ENCODE data around the gene ZSCAN30.

The ZSCAN30 gene

DNA sequence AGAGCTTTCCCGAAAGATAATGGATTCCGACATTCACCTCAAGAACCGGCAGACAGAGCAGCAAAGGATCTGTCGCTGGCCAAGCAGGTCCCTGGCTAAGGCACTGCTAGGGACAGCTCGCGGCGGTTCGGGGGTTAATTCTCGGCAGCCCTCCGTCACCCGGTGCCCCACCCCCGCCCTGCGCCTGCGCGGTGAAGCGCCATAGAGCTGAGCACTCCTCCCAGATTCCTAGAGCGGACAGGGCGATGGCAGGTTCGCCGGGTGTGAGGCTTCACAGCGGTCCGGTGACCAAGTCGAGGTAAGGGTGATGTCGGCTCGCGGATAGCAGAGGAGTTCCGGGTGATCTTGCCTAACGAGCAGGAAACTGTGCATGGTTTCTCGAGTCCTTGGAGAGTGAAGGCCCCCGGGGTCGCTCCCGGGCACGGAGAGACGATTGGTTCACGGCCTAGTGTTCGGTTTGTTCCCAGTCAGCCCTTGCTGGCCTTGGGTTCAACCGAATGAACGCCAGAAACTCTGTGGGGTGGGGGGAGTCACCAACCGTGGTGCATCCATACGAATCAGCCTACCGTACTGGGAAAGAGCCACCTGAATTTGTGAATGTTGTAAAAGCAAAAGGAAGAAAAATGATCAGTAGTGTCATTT, at the start of gene ZSCAN30:
TSS of gene ZSCAN30 (minus strand) at position 136 of the 642 bp plus-strand sequence. CDS start 25,877 bp downstream, outside the sequence.
- peak; percentile 93 for DNase-seq

DNA sequence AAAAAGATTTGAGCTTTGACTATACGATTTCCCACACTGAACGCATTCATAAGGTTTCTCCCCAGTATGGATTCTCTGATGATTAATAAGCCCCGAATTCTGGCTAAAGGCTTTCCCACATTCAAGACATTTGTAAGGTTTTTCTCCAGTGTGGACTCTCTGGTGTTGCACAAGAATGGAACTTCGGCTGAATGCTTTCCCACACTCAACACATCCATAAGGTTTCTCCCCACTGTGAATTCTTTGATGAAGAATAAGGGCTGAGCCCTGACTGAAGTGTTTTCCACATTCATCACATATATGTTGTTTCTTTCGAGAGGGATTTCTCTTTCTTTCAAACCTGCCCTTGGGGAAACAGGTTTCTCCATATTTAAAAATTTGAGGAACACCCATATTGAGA, 47.3 kb upstream of the ZSCAN30 start:
- no peak for DNase-seq

GRCh38 chr18:35335866-35336265, 45.8 kb upstream of the ZSCAN30 start:
- DNase-seq, result no peak

- DNase-seq, result peak; percentile 23
These were observed 44.8 kb upstream of the ZSCAN30 start for GRCh38 chr18:35334821-35335220.

- DNase-seq, result no peak
These were observed 44.2 kb upstream of the ZSCAN30 start for GRCh38 chr18:35334212-35334611.

GRCh38 chr18:35331367-35332087, 41.5 kb upstream of the ZSCAN30 start:
- no peak for DNase-seq

DNA sequence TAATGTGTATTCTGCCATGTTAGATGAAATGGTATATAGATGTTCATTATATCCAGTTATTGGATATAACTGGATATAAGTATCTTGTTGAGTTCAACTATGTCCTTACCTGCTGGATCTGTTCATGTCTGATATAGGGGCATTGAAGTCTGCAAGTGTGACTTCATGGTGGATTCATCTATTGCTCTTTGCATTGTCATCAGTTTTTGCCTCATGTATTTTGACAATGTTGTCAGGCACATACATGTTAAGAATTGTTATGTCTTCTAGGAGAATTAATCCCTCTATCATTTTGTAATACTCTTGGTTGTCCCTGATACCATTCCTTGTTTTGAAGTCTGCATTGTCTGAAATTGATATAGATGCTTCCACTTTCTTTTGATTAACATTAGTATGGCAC, 38.8 kb upstream of the ZSCAN30 start:
- no peak for DNase-seq

DNA sequence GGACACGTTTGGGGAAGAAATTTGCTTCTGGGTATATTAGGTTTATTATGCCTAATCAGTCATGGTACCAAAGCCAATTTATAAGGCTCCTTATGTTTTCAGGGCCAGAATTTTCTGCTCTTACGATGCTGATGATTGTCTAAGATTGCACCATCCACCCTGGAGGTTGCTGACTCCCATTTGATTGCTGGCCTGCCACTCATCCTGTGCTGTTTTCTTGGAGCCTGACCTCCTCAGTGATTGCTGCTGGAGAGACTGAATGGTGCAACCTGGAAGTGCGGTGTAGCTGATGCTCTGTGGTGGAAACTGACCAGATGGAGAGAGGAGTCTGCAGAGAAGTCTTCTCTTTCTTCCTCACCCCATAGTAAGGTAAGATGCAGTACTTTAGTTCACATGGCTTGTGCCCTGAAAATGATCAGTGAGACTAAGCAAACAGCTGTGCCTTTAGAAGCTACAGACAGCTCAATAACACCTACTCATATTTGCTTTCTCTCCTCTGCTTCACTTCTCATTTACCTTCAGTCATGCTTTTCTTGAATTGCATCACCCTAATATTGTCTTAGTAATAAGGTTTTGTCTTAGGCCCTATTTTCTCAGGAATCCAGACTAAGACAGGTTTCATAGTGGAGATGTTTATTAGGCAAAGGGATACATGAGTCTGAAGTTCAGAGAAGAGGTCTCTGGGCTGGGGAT, 36.8 kb upstream of the ZSCAN30 start:
- no peak for DNase-seq

- peak; percentile 7 for DNase-seq
These were observed 35.1 kb upstream of the ZSCAN30 start for GRCh38 chr18:35324926-35325655.

DNA sequence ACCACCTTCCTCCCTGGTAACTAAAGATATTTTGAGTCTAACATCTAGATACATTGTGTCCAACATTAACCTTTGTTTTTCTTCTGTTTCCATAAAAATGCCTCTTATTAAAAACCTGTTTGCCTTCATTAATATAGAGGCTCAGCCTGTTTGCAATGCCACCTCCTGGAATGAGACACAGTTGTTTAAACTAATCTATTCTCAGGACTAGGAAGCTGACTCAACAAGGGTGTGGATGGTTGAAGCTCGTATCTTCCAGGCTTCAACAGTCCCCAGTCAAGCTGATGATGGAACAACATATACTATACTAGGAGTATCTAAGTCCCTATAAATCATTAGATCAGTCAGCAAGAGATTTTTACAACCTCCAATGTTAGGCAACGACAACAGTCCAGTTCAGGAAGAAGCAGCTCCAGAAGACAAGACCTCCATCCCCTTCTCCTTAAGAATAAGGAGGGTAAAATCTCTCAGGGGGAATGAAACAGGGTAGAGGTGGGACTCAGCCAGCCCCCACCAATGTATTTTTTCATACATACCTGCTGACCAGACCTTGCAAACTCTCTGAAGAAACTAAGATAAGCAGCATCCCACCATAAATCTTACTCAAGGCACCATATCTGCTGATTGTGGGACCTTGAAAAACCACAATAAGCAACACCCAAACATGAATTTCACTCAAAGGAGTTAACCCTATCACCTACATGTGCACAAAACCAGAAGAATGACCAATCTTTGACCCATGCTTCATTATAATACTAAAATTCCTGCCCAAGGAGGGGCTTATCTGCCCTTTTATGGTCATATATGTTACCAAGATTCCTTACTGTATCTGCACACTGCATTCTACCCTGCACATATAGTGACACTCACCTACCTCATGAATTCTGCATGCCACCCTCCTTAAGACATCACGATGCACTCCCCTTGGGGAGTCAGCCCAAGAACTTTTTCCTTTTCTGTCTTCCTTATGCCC, 32.7 kb upstream of the ZSCAN30 start:
- DNase-seq, result no peak

DNA sequence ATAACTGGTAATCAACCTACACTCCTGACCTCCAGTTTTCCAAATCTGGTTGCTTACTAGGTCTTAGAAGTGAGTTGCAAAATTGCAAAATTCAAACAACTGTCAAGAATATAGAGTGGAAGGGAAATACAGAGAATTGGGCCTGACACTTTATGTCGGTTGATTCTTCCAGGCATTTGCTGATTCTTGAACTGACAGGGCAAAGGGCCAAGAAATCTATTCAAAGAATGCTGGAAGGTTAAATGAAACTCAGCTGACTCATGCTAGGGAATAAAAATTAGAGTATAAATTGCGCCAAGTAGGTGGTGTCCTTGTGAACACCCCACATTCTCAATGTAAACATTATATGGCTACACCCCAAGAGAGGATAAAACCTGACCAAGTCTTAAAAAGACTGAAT, 21.5 kb upstream of the ZSCAN30 start:
- no peak for DNase-seq

GRCh38 chr18:35306588-35307250, 16.7 kb upstream of the ZSCAN30 start:
- DNase-seq, result no peak

- DNase-seq, result no peak
These were observed 13.6 kb upstream of the ZSCAN30 start for GRCh38 chr18:35303610-35304009.

- no peak for DNase-seq
These were observed 6.0 kb upstream of the ZSCAN30 start for GRCh38 chr18:35296060-35296459.

DNA sequence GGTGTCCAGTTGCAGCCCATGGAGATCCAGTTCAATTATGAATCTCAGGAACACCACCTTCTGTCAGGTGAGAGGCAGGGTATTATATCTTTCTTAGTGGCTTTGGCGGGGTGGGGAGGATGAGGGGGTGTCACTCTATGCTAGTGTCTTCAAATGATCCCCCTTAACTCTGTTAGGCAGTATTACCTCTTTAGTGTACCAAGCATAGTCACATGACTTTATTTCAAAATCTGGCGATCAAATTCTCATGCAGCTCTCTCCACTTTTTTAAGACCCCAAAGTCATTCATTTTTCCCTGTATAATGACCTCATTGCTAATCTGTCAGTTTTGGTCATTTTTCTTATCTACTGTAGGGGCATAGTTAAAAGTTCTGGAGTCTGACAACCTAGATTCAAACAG, 1.1 kb upstream of the ZSCAN30 start:
- no peak for DNase-seq

GRCh38 chr18:35289727-35290093, 319 bp downstream of the ZSCAN30 start:
- no peak for DNase-seq

DNA sequence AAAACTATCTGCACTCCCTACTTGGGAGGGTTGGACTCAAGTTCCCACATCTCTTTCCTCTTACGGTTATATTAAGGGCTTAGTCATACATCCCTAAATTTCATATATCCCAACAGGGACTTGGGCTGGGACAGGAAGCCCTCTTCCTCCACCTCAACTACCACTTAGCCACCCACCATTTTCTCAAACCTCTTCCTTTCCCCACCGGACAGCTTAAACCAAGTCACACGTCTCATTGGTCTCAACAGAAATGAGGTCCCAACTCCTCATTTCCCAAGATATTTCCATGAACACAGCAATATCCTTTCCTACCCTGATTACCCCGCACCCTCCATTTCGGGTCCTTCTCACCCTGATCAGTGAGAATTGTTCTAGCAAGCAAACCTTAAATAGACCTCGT, 736 bp downstream of the ZSCAN30 start:
- DNase-seq, result peak; percentile 59

- no peak for DNase-seq
These were observed 5.2 kb downstream of the ZSCAN30 start for GRCh38 chr18:35284841-35285240.

DNA sequence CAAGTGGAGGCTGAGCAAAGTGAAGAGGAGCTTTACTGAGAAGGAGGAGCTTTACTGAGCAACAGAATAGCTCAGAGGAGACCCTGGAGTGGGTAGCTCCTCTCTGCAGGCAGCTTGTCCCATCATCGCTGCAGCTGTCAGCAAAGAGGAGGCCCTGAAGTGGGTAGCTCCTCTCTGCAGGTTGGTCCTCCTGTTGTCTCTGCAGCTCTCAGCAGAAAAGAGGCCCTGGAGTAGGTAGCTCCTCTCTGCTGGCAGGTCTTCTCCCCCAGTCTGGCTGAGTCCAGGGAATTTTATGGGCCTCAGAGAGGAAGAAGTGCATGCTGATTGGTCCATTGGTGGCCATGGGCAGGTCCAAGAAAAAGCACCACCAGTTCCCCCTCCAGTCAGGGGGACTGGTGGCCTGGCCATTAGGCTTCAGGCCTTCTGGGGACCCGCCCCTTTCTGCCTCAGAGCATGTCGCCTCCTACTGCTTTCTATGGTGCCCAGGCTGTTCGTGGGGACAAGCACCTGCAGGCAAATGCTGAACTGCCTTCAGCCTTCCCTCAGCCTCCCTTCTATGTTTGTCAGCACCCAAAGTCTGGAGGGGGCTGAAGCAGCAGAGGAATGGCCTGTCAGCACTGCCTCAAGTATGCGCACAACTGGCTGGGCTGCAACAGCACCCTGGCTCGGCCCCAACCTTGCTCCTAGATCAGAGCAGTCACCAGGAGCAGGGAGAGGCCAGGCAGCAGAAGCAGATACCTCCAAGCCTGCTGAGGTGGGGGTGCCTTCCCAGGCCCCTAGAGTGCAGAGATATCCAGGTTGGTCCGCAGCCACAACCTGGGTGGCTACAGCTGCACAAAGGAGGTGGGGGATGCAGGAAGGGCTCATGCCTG, 5.9 kb downstream of the ZSCAN30 start:
- DNase-seq, result no peak

DNA sequence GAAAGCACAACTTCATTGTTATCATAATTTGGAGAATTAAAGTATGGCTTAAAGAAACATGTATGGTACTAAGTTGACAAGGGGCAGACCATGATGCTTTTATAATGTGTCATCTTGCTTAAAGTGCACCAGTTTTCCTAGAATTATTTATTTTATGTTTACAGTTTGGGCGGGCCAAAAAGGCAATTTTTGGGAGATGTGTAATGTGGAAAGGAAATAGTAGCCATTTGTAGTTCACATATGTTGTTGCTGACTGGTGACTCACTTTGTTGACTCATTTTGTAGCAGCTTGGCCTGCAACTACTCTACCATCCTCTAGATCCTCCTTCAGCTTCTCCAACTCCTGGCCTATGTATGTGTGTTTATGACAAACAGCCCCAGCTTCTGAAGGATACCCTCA, 7.7 kb downstream of the ZSCAN30 start:
- peak; percentile 97 for DNase-seq

DNA sequence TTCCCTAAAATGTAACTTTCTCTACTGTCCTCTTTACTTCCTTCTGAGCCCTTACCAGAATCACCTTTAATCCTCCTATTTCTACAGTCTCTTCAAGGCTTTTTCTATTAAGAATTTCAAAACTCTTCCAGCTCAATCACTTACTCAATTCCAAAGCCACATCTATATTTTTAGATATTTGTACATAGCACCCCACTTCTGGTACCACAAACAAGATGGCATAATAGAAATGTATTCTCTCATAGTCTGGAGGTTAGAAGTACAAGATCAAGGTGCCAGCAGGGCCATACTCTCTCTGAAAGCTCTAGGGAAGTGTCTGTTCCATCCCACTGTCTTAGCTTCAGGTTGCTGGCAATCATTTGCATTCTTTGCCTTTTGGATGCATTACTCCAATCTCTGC, 11.1 kb downstream of the ZSCAN30 start:
- no peak for DNase-seq

Measured in HCEC 1CT (cell line).